Esophagus muscularis mucosa (tissue), 3 donors: Measurements from ENCODE around the gene SEPTIN2.

Experiments used
- CTCF ChIP-seq, 3 experiments: fragments of 200-600 bp in 2 of 3; fragments of 450-650 bp in 1 of 3; sonication (generic) in 2 of 3; IDR thresholded peaks; one replicate each; pipeline ENCODE4 v1.5.1; 2017 to 2019; ENCODE audit warnings: antibody characterized with exemption in 3 of 3, mild to moderate bottlenecking in 2 of 3, moderate library complexity in 1 of 3
- POLR2A ChIP-seq: fragments of 450-650 bp; IDR thresholded peaks from one replicate; pipeline ENCODE4 v1.6.1; 2017; ENCODE audit warnings: antibody characterized with exemption, moderate library complexity, mild to moderate bottlenecking, low read depth

GRCh38 chr2:241285596-241285995 lies 30.1 kb upstream of the SEPTIN2 start:
- TF ChIP-seq CTCF (IDR thresholded peaks at IDR 0.05): no peak
- no peak for TF ChIP-seq POLR2A
